GM21576 (cell line): ENCODE data around the gene ZNF613.
"Not testable (repeated sequence)": the region's sequence is repeated elsewhere in the genome, so short reads cannot be mapped to it uniquely, and the experiment has no call there.

Experiments used
- ATAC-seq: cut with Tn5 transposase; IDR thresholded peaks from one replicate; pipeline ENCODE4 v1.9.1; 2021; ENCODE audit warnings: mild to moderate bottlenecking, moderate library complexity; ENCODE audit not compliant: unreplicated experiment

ZNF613 gene

GRCh38 chr19:51938936-51939335, 11.7 kb downstream of the ZNF613 start:
- no peak for ATAC-seq

- ATAC-seq: no peak
Observed at GRCh38 chr19:51944798-51945552, 17.7 kb downstream of the ZNF613 start.

GRCh38 chr19:51946602-51947001, 19.3 kb downstream of the ZNF613 start:
- no peak for ATAC-seq

GRCh38 chr19:51948975-51949374, 21.7 kb downstream of the ZNF613 start:
- ATAC-seq: no peak

- not testable (repeated sequence) for ATAC-seq
Observed at GRCh38 chr19:51957846-51958245, 30.6 kb downstream of the ZNF613 start.

- ATAC-seq: no peak
Observed at GRCh38 chr19:51959791-51960190, 32.5 kb downstream of the ZNF613 start.

GRCh38 chr19:51960621-51961233, 33.5 kb downstream of the ZNF613 start:
- not testable (repeated sequence) for ATAC-seq

GRCh38 chr19:51965583-51965982, 38.3 kb downstream of the ZNF613 start:
- ATAC-seq: no peak

GRCh38 chr19:51970718-51971117, 43.4 kb downstream of the ZNF613 start:
- ATAC-seq: no peak

- ATAC-seq: no peak
Observed at GRCh38 chr19:51971624-51972023, 44.4 kb downstream of the ZNF613 start.

- ATAC-seq: not testable (repeated sequence)
Observed at GRCh38 chr19:51975787-51976186, 48.5 kb downstream of the ZNF613 start.

- ATAC-seq: no peak
Observed at GRCh38 chr19:51976852-51977251, 49.6 kb downstream of the ZNF613 start.

- ATAC-seq: no peak
Observed at GRCh38 chr19:51977346-51977745, 50.1 kb downstream of the ZNF613 start.

- ATAC-seq: no peak
Observed at GRCh38 chr19:51978882-51979281, 51.6 kb downstream of the ZNF613 start.

GRCh38 chr19:51980116-51980736, 53.0 kb downstream of the ZNF613 start:
- no peak for ATAC-seq

- ATAC-seq: not testable (repeated sequence)
Observed at GRCh38 chr19:51980926-51981325, 53.7 kb downstream of the ZNF613 start.

GRCh38 chr19:51983361-51983760, 56.1 kb downstream of the ZNF613 start:
- no peak for ATAC-seq

- peak; percentile 93 for ATAC-seq
Observed at GRCh38 chr19:51986309-51987291, 59.3 kb downstream of the ZNF613 start, which contains the start of gene ZNF350. TSS of gene ZNF350 (minus strand) at chr19:51986840. CDS start at chr19:51974360, 12,480 bp downstream.

GRCh38 chr19:51993422-51993821, 66.2 kb downstream of the ZNF613 start:
- ATAC-seq: no peak

GRCh38 chr19:51994048-51994644, 66.9 kb downstream of the ZNF613 start:
- ATAC-seq: no peak
